ENCODE data around the gene OBP2A. TPM values are rescaled to one million over a fixed set of nuclear protein-coding genes. Genes with fewer than 3 reads are reported as not detected.

OBP2A gene
- total and polyA plus RNA-seq, 2 donors (not counting 1 experiment from before 2014, with no cell fraction given), result not detected

- Histone ChIP-seq H3K4me3 (ENCODE audit: control extremely low read depth in 1 of 5, extremely low read depth in 1 of 5, insufficient read depth in 1 of 5, low read depth in 2 of 5, low read length in 4 of 5) (no peak overlapping the region), H3K9ac (ENCODE audit: low read length) (no peak overlapping the region), H2AFZ (ENCODE audit: insufficient read depth, low read depth, low read length, poor library complexity, severe bottlenecking) (no peak overlapping the region), H4K20me1 (ENCODE audit: control insufficient read depth, insufficient read depth, low read length, poor library complexity, severe bottlenecking) (no peaks in the 10 kb centered on the region), H3K36me3 (replicated peaks in 1 of 2; ENCODE audit: control extremely low read depth in 1 of 2, control insufficient read depth in 1 of 2, extremely low read depth in 1 of 2, insufficient read depth in 2 of 2, low read length in 1 of 2) (no peaks in the 10 kb centered on the region), H3K27ac (ENCODE audit: low read length in 2 of 2) (no peak overlapping the region), H3K4me1 (ENCODE audit: control insufficient read depth in 2 of 2, insufficient read depth in 2 of 2, low read length in 2 of 2) (no peaks in the 10 kb centered on the region), H3K9me3 (ENCODE audit: control extremely low read depth in 1 of 3, control insufficient read depth in 2 of 3, insufficient read depth in 1 of 3, low read length in 2 of 3) (no peaks in the 10 kb centered on the region), H3K27me3 (replicated peaks in 1 of 4; ENCODE audit: control extremely low read depth in 1 of 4, control insufficient read depth in 3 of 4, insufficient read depth in 4 of 4, low read length in 3 of 4) (peaks cover 0 to 3% (median 0%) of the 10 kb centered on the region in 4 experiments), H3K79me2 (ENCODE audit: control insufficient read depth, insufficient read depth, low read length) (no peaks in the 10 kb centered on the region), H3K4me2 (replicated peaks; ENCODE audit: low read depth, low read length, poor library complexity, severe bottlenecking) (no peak overlapping the region)
- H3K27ac Mint-ChIP-seq, result no peak overlapping the region
- H3K4me1 Mint-ChIP-seq, result no peaks in the 10 kb centered on the region
- no peak for DNase-seq
- ChIA-PET CTCF (no interaction called here), POLR2A (no interaction called here)
- intact Hi-C loops (cut with micrococcal nuclease), result no loop called here
- ATAC-seq (ENCODE audit: low read depth), result no peak
- H3K4me3 Mint-ChIP-seq, result no peak overlapping the region
- WGBS (ENCODE audit: insufficient coverage), result 95% methylated on average over 3 of the region's 3 CpGs
- H3K27me3 Mint-ChIP-seq, result peaks cover 35% of the 10 kb centered on the region
- TF ChIP-seq EZH2 (IDR thresholded peaks at IDR 0.05; ENCODE audit: borderline replicate concordance, insufficient read depth, low read depth, low read length, poor library complexity, severe bottlenecking), result no peak
- TF ChIP-seq CTCF (IDR thresholded peaks at IDR 0.05), result no peak
- no peaks in the 10 kb centered on the region for H3K9me3 Mint-ChIP-seq (ENCODE audit: insufficient read depth)
Observed at GRCh38 chr9:135533113-135533512, 12.8 kb upstream of the OBP2A start.

DNA sequence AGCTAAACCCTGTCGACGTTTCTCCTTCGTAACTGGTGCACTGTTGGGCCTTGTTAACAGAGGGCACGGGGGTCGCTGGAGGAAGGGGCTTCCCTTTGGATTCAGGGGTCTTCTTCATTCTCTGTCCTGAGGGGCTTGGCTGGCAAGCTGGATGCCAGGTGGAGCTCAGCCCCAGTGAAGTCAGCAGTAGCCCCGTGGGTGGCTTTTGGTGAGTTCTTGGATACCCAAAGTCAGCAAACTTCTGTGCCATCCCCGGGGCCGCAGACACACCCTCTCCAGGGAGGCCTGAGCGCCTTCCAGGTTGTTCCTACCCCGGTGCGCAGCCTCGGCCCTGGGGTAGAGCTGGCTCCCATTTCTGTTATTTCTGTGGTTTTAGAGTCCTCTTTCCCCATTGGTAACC lies 12.3 kb upstream of the OBP2A start:
- 92% methylated on average over 7 of the region's 12 CpGs for WGBS (ENCODE audit: insufficient coverage)
- CTCF ChIA-PET, result no interaction called here
- intact Hi-C loops (cut with micrococcal nuclease), result no loop called here

More for the DNA sequence above, 12.3 kb upstream of the OBP2A start:
- TF ChIP-seq EZH2 (IDR thresholded peaks at IDR 0.05; ENCODE audit: borderline replicate concordance, insufficient read depth, low read depth, low read length, poor library complexity, severe bottlenecking), result no peak
- no peak for TF ChIP-seq CTCF (IDR thresholded peaks at IDR 0.05)
- H3K4me1 ChIP-seq (ENCODE audit: control insufficient read depth in 2 of 2, insufficient read depth in 2 of 2, low read length in 2 of 2), result no peaks in the 10 kb centered on the region
- no peak overlapping the region for H3K9ac ChIP-seq (ENCODE audit: low read length)
- no peaks in the 10 kb centered on the region for H3K79me2 ChIP-seq (ENCODE audit: control insufficient read depth, insufficient read depth, low read length)
- H4K20me1 ChIP-seq (ENCODE audit: control insufficient read depth, insufficient read depth, low read length, poor library complexity, severe bottlenecking), result no peaks in the 10 kb centered on the region
- no peak overlapping the region for H3K27ac ChIP-seq (ENCODE audit: low read length in 2 of 2)
- Mint-ChIP-seq H3K4me1 (no peaks in the 10 kb centered on the region), H3K9me3 (ENCODE audit: insufficient read depth) (no peaks in the 10 kb centered on the region), H3K27ac (no peak overlapping the region), H3K27me3 (peaks cover 39% of the 10 kb centered on the region), H3K4me3 (no peak overlapping the region)
- H3K9me3 ChIP-seq (ENCODE audit: control extremely low read depth in 1 of 3, control insufficient read depth in 2 of 3, insufficient read depth in 1 of 3, low read length in 2 of 3), result no peaks in the 10 kb centered on the region
- H3K4me3 ChIP-seq (ENCODE audit: control extremely low read depth in 1 of 5, extremely low read depth in 1 of 5, insufficient read depth in 1 of 5, low read depth in 2 of 5, low read length in 4 of 5), result no peak overlapping the region
- no peaks in the 10 kb centered on the region for H3K36me3 ChIP-seq (replicated peaks in 1 of 2; ENCODE audit: control extremely low read depth in 1 of 2, control insufficient read depth in 1 of 2, extremely low read depth in 1 of 2, insufficient read depth in 2 of 2, low read length in 1 of 2)
- DNase-seq (no peak), ATAC-seq (ENCODE audit: low read depth) (no peak)
- POLR2A ChIA-PET, result no interaction called here
- H2AFZ ChIP-seq (ENCODE audit: insufficient read depth, low read depth, low read length, poor library complexity, severe bottlenecking), result no peak overlapping the region
- no peak overlapping the region for H3K4me2 ChIP-seq (replicated peaks; ENCODE audit: low read depth, low read length, poor library complexity, severe bottlenecking)
- H3K27me3 ChIP-seq (replicated peaks in 1 of 4; ENCODE audit: control extremely low read depth in 1 of 4, control insufficient read depth in 3 of 4, insufficient read depth in 4 of 4, low read length in 3 of 4), result peaks cover 0 to 3% (median 0%) of the 10 kb centered on the region in 4 experiments
